Spleen (tissue), 7 donors: ENCODE measurements around the gene CABP4.

Source experiments
- CTCF ChIP-seq, 11 experiments: fragments of 200-600 bp in 7 of 11; fragments of 450-650 bp in 4 of 11; sonication (generic) in 4 of 11; IDR thresholded peaks in 8 of 11; conservative IDR thresholded peaks in 3 of 11; 1 replicate in 7 of 11; 2 replicates in 4 of 11; pipeline versions ENCODE4 v1.4.0 to v1.8.0; 2016 to 2021; ENCODE audit warnings: antibody characterized with exemption in 11 of 11, inconsistent platforms in 4 of 11, mild to moderate bottlenecking in 1 of 11
- POLR2AphosphoS5 ChIP-seq, 3 donors: sonication (generic); formaldehyde crosslinking; IDR thresholded peaks; one replicate each; pipeline ENCODE4 v1.5.1; 2017; ENCODE audit warnings: antibody characterized with exemption in 3 of 3
- donor health status: DM: no; HTN: no; CAD: no; lungs with moderate emphysema.
- donor health status: DM: no; HTN: no; CAD: no.
- donor health status: DM: no; HTN: no; CAD: no.

GRCh38 chr11:67438158-67438902 lies 16.8 kb upstream of the CABP4 start:
- TF ChIP-seq CTCF (IDR thresholded peaks at IDR 0.05 in 8 of 11, conservative IDR thresholded peaks at IDR 0.05 in 3 of 11) (peak in 1 of 11 experiments; percentile 11), POLR2AphosphoS5 (IDR thresholded peaks at IDR 0.05) (peak; percentile 73 to 85 (median 82))
